Measurements from ENCODE around the gene RAD9A. TPM values are rescaled to one million over a fixed set of nuclear protein-coding genes. Genes with fewer than 3 reads are reported as not detected.

The RAD9A gene
- total RNA-seq, 1 experiment from 2014 or later: 8.1 TPM

GRCh38 chr11:67355794-67356386 lies 35.9 kb upstream of the RAD9A start:
- no peak for DNase-seq (ENCODE audit: low read depth, low spot score)
- in situ Hi-C loops (cut with HindIII; ENCODE audit: low pct_unique_long_range_greater_than_20kb, low sequenced_read_pairs): no loop called here

GRCh38 chr11:67356387-67356863 lies 35.4 kb upstream of the RAD9A start:
- in situ Hi-C loops (cut with HindIII; ENCODE audit: low pct_unique_long_range_greater_than_20kb, low sequenced_read_pairs): no loop called here
- DNase-seq (ENCODE audit: low read depth, low spot score): no peak

- DNase-seq (ENCODE audit: low read depth, low spot score): peak; percentile 80
- in situ Hi-C loops (cut with HindIII; ENCODE audit: low pct_unique_long_range_greater_than_20kb, low sequenced_read_pairs): no loop called here
These were observed 34.8 kb upstream of the RAD9A start for GRCh38 chr11:67356864-67357561.

GRCh38 chr11:67357831-67358670 lies 33.7 kb upstream of the RAD9A start:
- in situ Hi-C loops (cut with HindIII; ENCODE audit: low pct_unique_long_range_greater_than_20kb, low sequenced_read_pairs): no loop called here
- no peak for DNase-seq (ENCODE audit: low read depth, low spot score)

GRCh38 chr11:67364169-67364568 lies 27.6 kb upstream of the RAD9A start:
- DNase-seq (ENCODE audit: low read depth, low spot score): no peak
- in situ Hi-C loops (cut with HindIII; ENCODE audit: low pct_unique_long_range_greater_than_20kb, low sequenced_read_pairs): no loop called here

- DNase-seq (ENCODE audit: low read depth, low spot score): no peak
These were observed 26.7 kb upstream of the RAD9A start for GRCh38 chr11:67364783-67365722.

GRCh38 chr11:67365736-67366444 lies 25.9 kb upstream of the RAD9A start:
- no peak for DNase-seq (ENCODE audit: low read depth, low spot score)
- in situ Hi-C loops (cut with HindIII; ENCODE audit: low pct_unique_long_range_greater_than_20kb, low sequenced_read_pairs): no loop called here

More at GRCh38 chr11:67364783-67365722, 26.7 kb upstream of the RAD9A start:
- in situ Hi-C loops (cut with HindIII; ENCODE audit: low pct_unique_long_range_greater_than_20kb, low sequenced_read_pairs): no loop called here

- DNase-seq (ENCODE audit: low read depth, low spot score): no peak
- in situ Hi-C loops (cut with HindIII; ENCODE audit: low pct_unique_long_range_greater_than_20kb, low sequenced_read_pairs): no loop called here
These were observed 25.2 kb upstream of the RAD9A start for GRCh38 chr11:67366546-67366945.

- no peak for DNase-seq (ENCODE audit: low read depth, low spot score)
- in situ Hi-C loops (cut with HindIII; ENCODE audit: low pct_unique_long_range_greater_than_20kb, low sequenced_read_pairs): no loop called here
These were observed 24.6 kb upstream of the RAD9A start for GRCh38 chr11:67366961-67367760.

GRCh38 chr11:67367761-67368227 lies 24.0 kb upstream of the RAD9A start:
- in situ Hi-C loops (cut with HindIII; ENCODE audit: low pct_unique_long_range_greater_than_20kb, low sequenced_read_pairs): no loop called here
- DNase-seq (ENCODE audit: low read depth, low spot score): no peak

- in situ Hi-C loops (cut with HindIII; ENCODE audit: low pct_unique_long_range_greater_than_20kb, low sequenced_read_pairs): no loop called here
- no peak for DNase-seq (ENCODE audit: low read depth, low spot score)
These were observed 23.2 kb upstream of the RAD9A start for GRCh38 chr11:67368621-67369020.

- in situ Hi-C loops (cut with HindIII; ENCODE audit: low pct_unique_long_range_greater_than_20kb, low sequenced_read_pairs): no loop called here
- no peak for DNase-seq (ENCODE audit: low read depth, low spot score)
These were observed 22.5 kb upstream of the RAD9A start for GRCh38 chr11:67369275-67369674.

- no peak for DNase-seq (ENCODE audit: low read depth, low spot score)
- in situ Hi-C loops (cut with HindIII; ENCODE audit: low pct_unique_long_range_greater_than_20kb, low sequenced_read_pairs): no loop called here
These were observed 21.9 kb upstream of the RAD9A start for GRCh38 chr11:67369801-67370284.

GRCh38 chr11:67370351-67371076 lies 21.3 kb upstream of the RAD9A start:
- in situ Hi-C loops (cut with HindIII; ENCODE audit: low pct_unique_long_range_greater_than_20kb, low sequenced_read_pairs): no loop called here
- DNase-seq (ENCODE audit: low read depth, low spot score): no peak

GRCh38 chr11:67371189-67371910 lies 20.4 kb upstream of the RAD9A start:
- in situ Hi-C loops (cut with HindIII; ENCODE audit: low pct_unique_long_range_greater_than_20kb, low sequenced_read_pairs): no loop called here
- DNase-seq (ENCODE audit: low read depth, low spot score): peak; percentile 38
